ENCODE results near the gene FERMT2. TPM values are rescaled to one million over a fixed set of nuclear protein-coding genes. Genes with fewer than 3 reads are reported as not detected.

Gene FERMT2
- total RNA-seq, 1 donor from 2014 or later, result 78.4 TPM

DNA sequence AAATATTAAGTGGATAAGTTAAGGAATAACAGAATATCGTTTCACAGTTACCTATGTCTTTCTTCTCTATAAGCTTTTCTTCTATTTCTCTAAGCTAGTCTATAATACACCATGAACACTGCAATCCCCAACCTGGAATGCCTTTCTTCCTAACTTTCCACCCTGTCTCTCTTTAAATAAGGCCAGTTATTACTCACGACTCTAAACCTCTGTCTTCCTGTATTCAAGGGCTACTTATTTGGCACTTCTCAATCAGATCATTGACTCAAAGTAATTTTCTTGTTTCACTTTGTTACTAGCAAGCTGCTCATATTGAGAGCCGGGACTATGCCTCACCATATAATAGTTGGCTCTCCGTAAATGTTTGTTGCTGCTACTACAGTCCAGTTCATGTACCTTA lies 13.5 kb downstream of the FERMT2 start:
- TF ChIP-seq, protein P1, sequence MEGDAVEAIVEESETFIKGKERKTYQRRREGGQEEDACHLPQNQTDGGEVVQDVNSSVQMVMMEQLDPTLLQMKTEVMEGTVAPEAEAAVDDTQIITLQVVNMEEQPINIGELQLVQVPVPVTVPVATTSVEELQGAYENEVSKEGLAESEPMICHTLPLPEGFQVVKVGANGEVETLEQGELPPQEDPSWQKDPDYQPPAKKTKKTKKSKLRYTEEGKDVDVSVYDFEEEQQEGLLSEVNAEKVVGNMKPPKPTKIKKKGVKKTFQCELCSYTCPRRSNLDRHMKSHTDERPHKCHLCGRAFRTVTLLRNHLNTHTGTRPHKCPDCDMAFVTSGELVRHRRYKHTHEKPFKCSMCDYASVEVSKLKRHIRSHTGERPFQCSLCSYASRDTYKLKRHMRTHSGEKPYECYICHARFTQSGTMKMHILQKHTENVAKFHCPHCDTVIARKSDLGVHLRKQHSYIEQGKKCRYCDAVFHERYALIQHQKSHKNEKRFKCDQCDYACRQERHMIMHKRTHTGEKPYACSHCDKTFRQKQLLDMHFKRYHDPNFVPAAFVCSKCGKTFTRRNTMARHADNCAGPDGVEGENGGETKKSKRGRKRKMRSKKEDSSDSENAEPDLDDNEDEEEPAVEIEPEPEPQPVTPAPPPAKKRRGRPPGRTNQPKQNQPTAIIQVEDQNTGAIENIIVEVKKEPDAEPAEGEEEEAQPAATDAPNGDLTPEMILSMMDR (IDR thresholded peaks at IDR 0.05; ENCODE audit: unreplicated experiment), result no peak
- peaks cover 25% of the 10 kb centered on the region for H3K4me1 Mint-ChIP-seq
- H3K4me3 Mint-ChIP-seq, result no peak overlapping the region
- H3K27me3 Mint-ChIP-seq (ENCODE audit: low read depth), result no peaks in the 10 kb centered on the region
- H3K9me3 Mint-ChIP-seq, result no peaks in the 10 kb centered on the region
- no peaks in the 10 kb centered on the region for H3K36me3 Mint-ChIP-seq
- DNase-seq (ENCODE audit: low spot score in 2 of 2, unreplicated experiment in 2 of 2), result no peak
- no peak overlapping the region for H3K27ac Mint-ChIP-seq

DNA sequence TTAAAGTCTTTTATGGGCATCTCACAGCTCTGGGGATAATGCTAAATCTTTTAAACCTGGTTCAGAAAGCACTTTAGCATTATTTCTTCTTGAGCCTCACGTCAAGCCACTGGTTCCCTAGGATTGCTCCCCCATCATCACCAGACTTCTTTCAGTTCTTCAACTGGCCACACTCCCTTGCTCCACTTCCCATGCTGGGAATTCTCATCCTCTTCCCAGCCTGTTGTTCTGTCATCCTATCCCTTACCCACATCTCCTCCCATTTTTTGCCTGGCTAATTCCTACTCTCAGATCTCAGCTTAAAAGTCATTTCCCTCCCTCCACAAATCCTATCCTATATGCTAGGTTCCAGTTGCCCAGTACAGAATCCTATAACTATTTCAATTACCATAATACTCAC lies 14.4 kb downstream of the FERMT2 start:
- no peaks in the 10 kb centered on the region for H3K9me3 Mint-ChIP-seq
- TF ChIP-seq, protein P1 (IDR thresholded peaks at IDR 0.05; ENCODE audit: unreplicated experiment), result no peak
- DNase-seq (ENCODE audit: low spot score in 2 of 2, unreplicated experiment in 2 of 2), result no peak
- H3K36me3 Mint-ChIP-seq, result no peaks in the 10 kb centered on the region
- H3K4me1 Mint-ChIP-seq, result peaks cover 24% of the 10 kb centered on the region
- no peak overlapping the region for H3K27ac Mint-ChIP-seq
- H3K27me3 Mint-ChIP-seq (ENCODE audit: low read depth), result no peaks in the 10 kb centered on the region
- H3K4me3 Mint-ChIP-seq, result no peak overlapping the region

DNA sequence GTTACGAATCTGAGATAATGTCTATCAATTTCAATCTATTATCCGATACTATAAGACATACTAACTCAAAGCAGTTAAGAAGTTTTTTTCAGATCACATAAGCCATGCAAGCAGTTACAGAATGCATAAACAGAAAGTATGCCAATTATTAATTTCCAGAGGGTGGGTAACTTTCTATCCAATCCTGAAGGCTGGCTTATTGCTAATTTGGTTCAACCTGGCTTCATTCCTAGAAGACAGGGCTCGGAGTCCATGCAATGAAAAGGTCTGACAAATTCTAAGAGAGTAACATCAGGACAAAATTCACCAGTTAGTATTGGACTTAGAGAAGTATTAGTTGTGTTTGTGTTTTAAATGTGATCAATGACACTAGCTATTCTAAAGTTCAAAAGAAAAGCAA lies 15.0 kb downstream of the FERMT2 start:
- H3K36me3 Mint-ChIP-seq, result no peaks in the 10 kb centered on the region
- H3K9me3 Mint-ChIP-seq, result no peaks in the 10 kb centered on the region
- H3K27me3 Mint-ChIP-seq (ENCODE audit: low read depth), result no peaks in the 10 kb centered on the region
- DNase-seq (ENCODE audit: low spot score in 2 of 2, unreplicated experiment in 2 of 2), result no peak
- peaks cover 21% of the 10 kb centered on the region for H3K4me1 Mint-ChIP-seq
- H3K27ac Mint-ChIP-seq, result no peak overlapping the region
- H3K4me3 Mint-ChIP-seq, result no peak overlapping the region
- TF ChIP-seq, protein P1 (IDR thresholded peaks at IDR 0.05; ENCODE audit: unreplicated experiment), result no peak

DNA sequence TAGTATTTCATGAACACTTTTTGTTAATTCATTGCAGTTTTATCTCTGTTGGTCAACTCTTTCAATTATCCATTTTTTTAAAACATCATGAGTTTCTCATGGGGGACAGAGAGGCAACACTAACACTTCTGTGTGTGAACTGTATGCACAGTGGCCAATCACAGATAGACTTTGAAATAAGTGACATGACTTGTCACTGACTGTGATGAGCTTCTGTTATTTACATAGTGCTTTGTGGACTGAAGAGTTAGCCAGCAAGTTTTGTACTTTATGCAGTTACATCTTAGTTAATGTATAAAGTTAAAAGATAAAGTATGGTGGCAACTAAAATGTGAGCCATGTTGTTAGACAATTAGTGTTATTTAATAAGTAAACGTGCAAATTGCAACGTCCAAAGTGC lies 16.1 kb downstream of the FERMT2 start:
- H3K4me1 Mint-ChIP-seq, result peaks cover 12% of the 10 kb centered on the region
- no peaks in the 10 kb centered on the region for H3K27me3 Mint-ChIP-seq (ENCODE audit: low read depth)
- DNase-seq (ENCODE audit: low spot score in 2 of 2, unreplicated experiment in 2 of 2), result no peak
- H3K36me3 Mint-ChIP-seq, result no peaks in the 10 kb centered on the region
- no peaks in the 10 kb centered on the region for H3K9me3 Mint-ChIP-seq
- H3K27ac Mint-ChIP-seq, result no peak overlapping the region
- no peak overlapping the region for H3K4me3 Mint-ChIP-seq
- TF ChIP-seq, protein P1 (IDR thresholded peaks at IDR 0.05; ENCODE audit: unreplicated experiment), result no peak

DNA sequence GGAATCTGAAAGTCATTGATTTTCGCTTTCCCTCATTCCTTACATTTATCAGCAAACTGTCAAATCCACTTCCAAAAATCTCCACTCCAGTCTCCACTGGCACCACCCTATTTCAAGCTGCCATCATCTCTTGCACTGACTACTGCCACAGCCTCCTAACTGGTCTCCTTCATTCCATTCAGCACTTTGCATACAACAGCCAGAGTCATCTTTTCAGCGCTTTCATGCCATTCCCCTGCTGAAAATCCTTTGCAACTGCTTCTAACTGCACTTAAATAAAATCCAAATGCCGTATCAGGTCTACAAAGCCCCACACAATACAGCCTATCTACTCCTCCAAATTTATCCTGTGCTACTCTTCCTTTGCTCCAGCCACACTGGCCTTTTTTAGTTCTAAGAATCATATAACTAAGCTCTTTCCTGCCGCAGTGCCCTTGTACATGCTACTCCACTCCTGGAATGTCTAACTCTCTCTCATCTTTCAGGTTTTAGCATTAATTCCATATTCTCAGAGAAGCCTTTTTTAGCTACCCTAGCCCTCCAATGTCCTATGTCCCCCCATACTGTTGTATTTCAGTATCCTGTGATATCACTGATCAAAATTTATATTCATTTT lies 21.6 kb downstream of the FERMT2 start:
- H3K27me3 Mint-ChIP-seq (ENCODE audit: low read depth), result no peaks in the 10 kb centered on the region
- peaks cover 29% of the 10 kb centered on the region for H3K4me1 Mint-ChIP-seq

More for the DNA sequence above, 21.6 kb downstream of the FERMT2 start:
- Mint-ChIP-seq H3K9me3 (no peaks in the 10 kb centered on the region), H3K27ac (no peak overlapping the region), H3K4me3 (no peak overlapping the region), H3K36me3 (no peaks in the 10 kb centered on the region)
- no peak for DNase-seq (ENCODE audit: low spot score in 2 of 2, unreplicated experiment in 2 of 2)
- TF ChIP-seq, protein P1 (IDR thresholded peaks at IDR 0.05; ENCODE audit: unreplicated experiment), result no peak

All from mesothelial cell of epicardium (in vitro differentiated cells).